GM18873 (cell line): ENCODE measurements around the gene PTGES2.

Experiments used
- ATAC-seq: cut with Tn5 transposase; IDR thresholded peaks from one replicate; pipeline ENCODE4 v1.9.1; 2021; ENCODE audit warnings: mild to moderate bottlenecking, moderate library complexity, moderate number of reproducible peaks; ENCODE audit not compliant: unreplicated experiment, low FRiP score

The PTGES2 gene

GRCh38 chr9:128153947-128154695, 26.6 kb upstream of the PTGES2 start:
- ATAC-seq: no peak

GRCh38 chr9:128153060-128153946, 25.8 kb upstream of the PTGES2 start:
- ATAC-seq: no peak

GRCh38 chr9:128152133-128153059, 24.9 kb upstream of the PTGES2 start:
- ATAC-seq: no peak

- ATAC-seq: no peak
Observed at GRCh38 chr9:128151309-128152132, 24.0 kb upstream of the PTGES2 start.

- ATAC-seq: no peak
Observed at GRCh38 chr9:128150594-128151308, 23.2 kb upstream of the PTGES2 start.

- no peak for ATAC-seq
Observed at GRCh38 chr9:128149951-128150593, 22.5 kb upstream of the PTGES2 start.

GRCh38 chr9:128149001-128149701, 21.6 kb upstream of the PTGES2 start, which contains the start of gene LCN2:
LCN2 (plus strand) TSS chr9:128149453; CDS start chr9:128149526, 73 bp downstream.
- ATAC-seq: no peak

GRCh38 chr9:128148509-128149000, 21.0 kb upstream of the PTGES2 start:
- ATAC-seq: no peak

- no peak for ATAC-seq
Observed at GRCh38 chr9:128146591-128147120, 19.1 kb upstream of the PTGES2 start.

GRCh38 chr9:128145951-128146351, 18.4 kb upstream of the PTGES2 start:
- no peak for ATAC-seq

GRCh38 chr9:128145536-128145935, 18.0 kb upstream of the PTGES2 start:
- ATAC-seq: no peak

- no peak for ATAC-seq
Observed at GRCh38 chr9:128144239-128145181, 17.0 kb upstream of the PTGES2 start.

GRCh38 chr9:128143525-128144238, 16.2 kb upstream of the PTGES2 start:
- ATAC-seq: no peak

GRCh38 chr9:128142596-128142995, 15.1 kb upstream of the PTGES2 start:
- ATAC-seq: no peak

- ATAC-seq: no peak
Observed at GRCh38 chr9:128142061-128142460, 14.5 kb upstream of the PTGES2 start.

- no peak for ATAC-seq
Observed at GRCh38 chr9:128141604-128142003, 14.1 kb upstream of the PTGES2 start.
